Endothelial cell of umbilical vein (primary cell): ENCODE results near the gene LRRC42. TPM values are rescaled to one million over a fixed set of nuclear protein-coding genes. Genes with fewer than 3 reads are reported as not detected.
"Not testable (repeated sequence)": the region's sequence is repeated elsewhere in the genome, so short reads cannot be mapped to it uniquely, and the experiment has no call there.

Source experiments
- BruUV-seq: library from RNA; stranded (reverse); fragments of 400-500 nt; replicated peaks from 2 replicates; lab custom pipeline; 2021; lab: Mats Ljungman, UMichigan
- CTCF ChIA-PET: fragments of 300-600, 350-600 bp; sonication (Branson Sonifier 250); formaldehyde crosslinking; loops from one replicate; lab custom pipeline; 2021; ENCODE audit warnings: antibody characterized with exemption, inconsistent platforms; lab: Charles Lee
- POLR2A ChIA-PET: fragments of 300-600, 350-600 bp; sonication (Branson Sonifier 250); formaldehyde crosslinking; loops from one replicate; lab custom pipeline; 2021; ENCODE audit warnings: antibody characterized with exemption, inconsistent platforms; lab: Charles Lee
- DNase-seq: peaks from one replicate; pipeline ENCODE4 v3.0.0-alpha.2; 2011; ENCODE audit warnings: low read depth, low spot score
- FAIRE-seq: peaks from 2 replicates; lab custom pipeline; 2011; peaks lifted over from hg19 to GRCh38; lab: Jason Lieb, UNC
- H2AFZ ChIP-seq: 2 replicates; pipeline ENCODE4 v1.6.0; 2012; ENCODE audit warnings: low read depth, low read length, control low read depth, inconsistent platforms
- H3K27ac ChIP-seq: 2 replicates; pipeline ENCODE4 v1.5.1; 2011; ENCODE audit warnings: low read depth, mild to moderate bottlenecking, control low read depth, low read length, moderate library complexity; ENCODE audit not compliant: insufficient read depth
- H3K27me3 ChIP-seq, 2 experiments: 2 replicates each; pipeline versions ENCODE4 v1.6.0 to v1.6.1; 2011; ENCODE audit warnings: low read length in 2 of 2, mixed read lengths in 1 of 2; ENCODE audit not compliant: control insufficient read depth in 2 of 2, insufficient read depth in 2 of 2
- H3K36me3 ChIP-seq, 2 experiments: 2 replicates in 1 of 2; 3 replicates in 1 of 2; pipeline ENCODE4 v1.5.1; 2011; ENCODE audit warnings: low read length in 2 of 2, mild to moderate bottlenecking in 1 of 2, moderate library complexity in 1 of 2; ENCODE audit not compliant: control insufficient read depth in 2 of 2, insufficient read depth in 2 of 2; ENCODE audit errors: extremely low read depth in 1 of 2
- H3K4me1 ChIP-seq: 3 replicates; pipeline ENCODE4 v1.5.1; 2011; ENCODE audit warnings: mild to moderate bottlenecking, low read length; ENCODE audit not compliant: control insufficient read depth, insufficient read depth; ENCODE audit errors: extremely low read depth
- H3K4me2 ChIP-seq: 2 replicates; pipeline ENCODE4 v1.6.1; 2011; ENCODE audit warnings: low read length, control low read depth, mixed read lengths; ENCODE audit not compliant: insufficient read depth
- H3K4me3 ChIP-seq, 3 experiments: fragments of 200-600 bp in 1 of 3; sonication (generic), shearing (Covaris generic) in 1 of 3; replicated peaks in 1 of 3; 2 replicates each; pipeline ENCODE4 v1.5.1; 2011 to 2016; ENCODE audit warnings: control low read depth in 3 of 3, low read length in 3 of 3, mild to moderate bottlenecking in 2 of 3, inconsistent platforms in 1 of 3, low read depth in 1 of 3, moderate library complexity in 1 of 3; ENCODE audit not compliant: insufficient read depth in 1 of 3
- H3K79me2 ChIP-seq: 2 replicates; pipeline ENCODE4 v1.6.0; 2012; ENCODE audit warnings: low read length, inconsistent platforms; ENCODE audit not compliant: control insufficient read depth, insufficient read depth
- H3K9ac ChIP-seq: replicated peaks from 2 replicates; pipeline ENCODE3; 2011; ENCODE audit warnings: low read length, control low read depth; ENCODE audit not compliant: insufficient read depth; ENCODE audit errors: extremely low read depth
- H3K9me1 ChIP-seq: replicated peaks from 3 replicates; pipeline ENCODE4 v1.6.0; 2011; ENCODE audit warnings: mild to moderate bottlenecking, low read length; ENCODE audit not compliant: control insufficient read depth, insufficient read depth; ENCODE audit errors: extremely low read depth
- H3K9me3 ChIP-seq: replicated peaks from 2 replicates; pipeline ENCODE4 v1.5.1; 2012; ENCODE audit warnings: low read length, inconsistent platforms; ENCODE audit not compliant: control insufficient read depth, insufficient read depth
- H4K20me1 ChIP-seq: replicated peaks from 2 replicates; pipeline ENCODE3; 2011; ENCODE audit warnings: mild to moderate bottlenecking, low read length; ENCODE audit not compliant: control insufficient read depth, insufficient read depth; ENCODE audit errors: extremely low read depth
- EZH2 ChIP-seq: IDR thresholded peaks from 2 replicates; pipeline ENCODE4 v1.6.1; 2012; ENCODE audit warnings: borderline replicate concordance, low read depth, mild to moderate bottlenecking, moderate library complexity, low read length, inconsistent platforms; ENCODE audit not compliant: severe bottlenecking
- dilution Hi-C: fragments of 300-500 bp; cut with MboI; formaldehyde crosslinking; loops from one replicate; pipeline ENCODE4 v1.15.0; 2019; ENCODE audit warnings: low sequenced_read_pairs; ENCODE audit not compliant: extremely low pct_ligation_motif_present
- intact Hi-C: fragments of 100-400 bp; cut with micrococcal nuclease; formaldehyde crosslinking; loops from one replicate; pipeline ENCODE4 v1.10.0; 2022
- polyA plus RNA-seq, 4 experiments: library from polyadenylated mRNA; depleted of rRNA in 3 of 4; stranded (reverse) in 3 of 4; unstranded in 1 of 4; fragments of >200 nt; gene quantifications; 2 replicates each; pipeline versions ENCODE4 v1.2.1 to v1.2.3, GENCODE V29; 2011 to 2012; ENCODE audit warnings: missing spikeins in 1 of 4
- total RNA-seq: library from RNA; stranded (reverse); gene quantifications from 2 replicates; pipeline ENCODE4 v1.2.3, GENCODE V29; 2021
- TF ChIP-seq, protein P1 (sequence below), 2 donors: IDR thresholded peaks; 1 replicate in 1 of 2; 2 replicates in 1 of 2; pipeline ENCODE4 v1.5.1; 2011; ENCODE audit warnings: low read length in 2 of 2, mild to moderate bottlenecking in 2 of 2, moderate library complexity in 2 of 2, control low read depth in 1 of 2, inconsistent platforms in 1 of 2, low read depth in 1 of 2; ENCODE audit not compliant: insufficient read depth in 1 of 2; ENCODE audit errors: extremely low read depth in 1 of 2

Gene LRRC42
- total and polyA plus RNA-seq, 2 donors (not counting 3 experiments of a cell fraction or from before 2014, with no cell fraction given): 25.3 to 26.1 TPM

DNA sequence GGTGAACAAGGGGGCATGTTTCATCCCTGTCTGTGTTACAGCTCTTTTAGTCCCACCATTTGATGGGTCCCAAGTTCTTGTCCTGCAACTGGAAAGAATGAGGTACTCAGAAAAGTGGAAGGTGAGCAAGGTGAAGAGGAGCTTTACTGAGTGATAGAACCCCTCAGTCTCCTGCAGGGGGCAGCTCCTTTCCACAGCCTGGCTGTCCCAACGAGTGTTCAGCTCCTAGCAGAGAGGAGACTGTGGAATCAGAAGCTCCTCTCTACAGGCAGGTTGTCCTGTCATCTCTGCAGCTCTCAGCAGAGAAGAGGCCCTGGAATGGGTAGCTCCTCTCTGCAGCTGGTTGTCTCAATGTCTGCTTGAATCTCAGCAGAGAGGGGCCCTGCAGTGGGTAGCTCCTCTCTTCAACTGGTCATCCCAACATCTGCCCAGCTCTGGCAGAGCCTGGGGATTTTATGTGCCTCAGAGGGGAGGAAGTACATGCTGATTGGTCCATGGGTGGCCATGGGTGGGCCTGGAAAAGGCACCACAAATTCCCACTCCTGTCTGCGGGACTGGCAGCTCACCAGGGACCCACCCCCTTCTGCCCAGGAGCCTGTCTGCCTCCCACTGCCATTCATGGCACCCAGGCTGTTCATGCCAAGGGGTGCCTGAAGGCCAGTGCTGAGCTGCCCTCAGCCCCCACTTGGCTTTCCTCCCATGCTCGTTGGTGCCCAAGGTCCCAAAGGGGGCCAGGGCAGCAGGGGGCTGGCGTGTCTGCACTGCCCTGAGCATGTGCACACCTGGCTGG lies 46.1 kb downstream of the LRRC42 start:
- Histone ChIP-seq H3K79me2 (no peaks in the 10 kb centered on the region), H3K9ac (no peak overlapping the region), H3K4me2 (no peak overlapping the region), H4K20me1 (no peaks in the 10 kb centered on the region), H3K9me1 (no peaks in the 10 kb centered on the region), H3K4me1 (no peaks in the 10 kb centered on the region), H3K27ac (no peak overlapping the region), H3K27me3 (no peaks in the 10 kb centered on the region), H3K36me3 (no peaks in the 10 kb centered on the region), H3K4me3 (no peak overlapping the region), H2AFZ (no peak overlapping the region), H3K9me3 (no peaks in the 10 kb centered on the region)
- intact Hi-C loops (no loop called here), dilution Hi-C loops (no loop called here)
- no TSS peak for BruUV-seq
- CTCF ChIA-PET: interaction anchor here (0.7 to 2.9 kb wide), 18 partner anchors 10 to 818 kb away, joined by 3 to 23 read pairs (median 3); no protein-coding TSS in a partner anchor
- TF ChIP-seq, protein P1, sequence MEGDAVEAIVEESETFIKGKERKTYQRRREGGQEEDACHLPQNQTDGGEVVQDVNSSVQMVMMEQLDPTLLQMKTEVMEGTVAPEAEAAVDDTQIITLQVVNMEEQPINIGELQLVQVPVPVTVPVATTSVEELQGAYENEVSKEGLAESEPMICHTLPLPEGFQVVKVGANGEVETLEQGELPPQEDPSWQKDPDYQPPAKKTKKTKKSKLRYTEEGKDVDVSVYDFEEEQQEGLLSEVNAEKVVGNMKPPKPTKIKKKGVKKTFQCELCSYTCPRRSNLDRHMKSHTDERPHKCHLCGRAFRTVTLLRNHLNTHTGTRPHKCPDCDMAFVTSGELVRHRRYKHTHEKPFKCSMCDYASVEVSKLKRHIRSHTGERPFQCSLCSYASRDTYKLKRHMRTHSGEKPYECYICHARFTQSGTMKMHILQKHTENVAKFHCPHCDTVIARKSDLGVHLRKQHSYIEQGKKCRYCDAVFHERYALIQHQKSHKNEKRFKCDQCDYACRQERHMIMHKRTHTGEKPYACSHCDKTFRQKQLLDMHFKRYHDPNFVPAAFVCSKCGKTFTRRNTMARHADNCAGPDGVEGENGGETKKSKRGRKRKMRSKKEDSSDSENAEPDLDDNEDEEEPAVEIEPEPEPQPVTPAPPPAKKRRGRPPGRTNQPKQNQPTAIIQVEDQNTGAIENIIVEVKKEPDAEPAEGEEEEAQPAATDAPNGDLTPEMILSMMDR (IDR thresholded peaks at IDR 0.05; ENCODE audit: extremely low read depth in 1 of 2, insufficient read depth in 1 of 2, low read depth in 1 of 2, low read length in 2 of 2): peak in 1 of 2 donors; percentile 39
- no peak for TF ChIP-seq EZH2
- POLR2A ChIA-PET: no interaction called here
- DNase-seq (no peak), FAIRE-seq (no peak)

DNA sequence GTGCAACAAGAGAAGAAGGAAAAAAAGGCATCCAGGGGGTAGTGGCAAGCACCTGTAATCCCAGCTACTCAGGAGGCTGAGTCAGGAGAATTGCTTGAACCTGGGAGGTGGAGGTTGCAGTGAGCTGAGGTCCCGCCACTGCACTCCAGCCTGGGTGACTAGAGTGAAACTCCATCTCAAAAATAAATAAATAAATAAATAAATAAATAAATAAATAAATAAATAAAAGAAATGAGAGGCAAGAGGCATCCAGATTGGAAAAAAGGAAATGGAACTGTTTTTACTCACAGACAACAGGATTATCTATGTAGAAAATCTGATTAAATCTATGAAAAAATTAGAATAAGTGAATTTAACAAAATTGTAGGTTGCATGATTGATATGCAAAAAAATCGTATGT lies 48.4 kb downstream of the LRRC42 start:
- intact Hi-C loops, H4K20me1 ChIP-seq, CTCF ChIA-PET, H2AFZ ChIP-seq, H3K79me2 ChIP-seq, H3K4me1 ChIP-seq, H3K9me1 ChIP-seq, H3K27ac ChIP-seq, H3K27me3 ChIP-seq, POLR2A ChIA-PET, H3K36me3 ChIP-seq, H3K9ac ChIP-seq, H3K4me3 ChIP-seq, FAIRE-seq, H3K4me2 ChIP-seq, H3K9me3 ChIP-seq, DNase-seq, dilution Hi-C loops, BruUV-seq: not testable (repeated sequence)
